HEK293T (cell line): ENCODE data around the gene PRKCB.

Experiments used
- CTBP1 ChIP-seq: fragments of 450-650 bp; IDR thresholded peaks from 2 replicates; pipeline ENCODE4 v1.6.1; 2016; ENCODE audit warnings: borderline replicate concordance
- ELF4 ChIP-seq: fragments of 450-650 bp; IDR thresholded peaks from 2 replicates; pipeline ENCODE4 v1.6.1; 2017; ENCODE audit warnings: antibody characterized with exemption
- FOXK2 ChIP-seq: fragments of 450-650 bp; IDR thresholded peaks from 2 replicates; pipeline ENCODE4 v1.6.1; 2016; ENCODE audit warnings: mild to moderate bottlenecking
- L3MBTL2 ChIP-seq: fragments of 450-650 bp; conservative IDR thresholded peaks from 2 replicates; pipeline ENCODE4 v1.6.1; 2016; ENCODE audit warnings: mild to moderate bottlenecking
- SP1 ChIP-seq: fragments of 450-650 bp; IDR thresholded peaks from 2 replicates; pipeline ENCODE4 v1.6.1; 2017

DNA sequence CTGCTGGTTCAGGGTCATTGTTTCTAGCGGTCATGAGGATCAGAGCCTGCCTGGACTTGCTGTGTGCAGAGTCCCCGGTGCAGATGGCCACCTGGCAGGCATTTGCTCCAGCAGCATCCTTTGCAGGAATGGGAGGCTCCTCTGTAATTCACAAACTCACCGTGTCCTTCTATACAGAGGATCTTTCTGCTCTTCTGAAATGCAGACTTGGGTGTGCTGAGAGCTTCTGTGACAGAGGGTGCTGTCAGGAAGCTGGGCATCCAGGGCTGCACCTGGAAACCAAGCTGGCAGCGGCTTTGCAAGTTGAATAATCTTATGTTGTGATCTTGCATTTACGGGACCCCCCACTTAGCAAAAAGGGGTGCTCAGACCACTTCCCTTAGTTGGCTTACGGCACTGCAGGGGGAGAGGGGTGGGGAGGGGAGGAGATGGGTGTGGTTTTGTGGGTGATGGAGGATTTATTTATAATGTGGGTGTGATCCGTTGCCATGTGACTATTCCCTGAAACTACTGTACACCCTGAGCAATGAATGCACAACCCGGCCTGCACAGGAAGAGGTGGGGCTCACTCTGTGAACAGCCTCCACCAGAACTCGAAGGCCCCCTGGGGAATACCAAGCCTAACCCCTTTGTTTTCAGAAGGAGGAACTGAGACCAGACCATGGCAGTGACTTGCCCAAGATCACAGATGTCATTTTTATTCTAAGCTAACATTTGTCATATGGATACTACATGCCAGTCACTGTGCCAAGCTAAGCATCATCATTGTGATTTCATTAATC is 178.3 kb downstream of the PRKCB start:
- no peak for TF ChIP-seq CTBP1
- no peak for TF ChIP-seq SP1
- TF ChIP-seq FOXK2, result no peak
- TF ChIP-seq ELF4, result no peak
- no peak for TF ChIP-seq L3MBTL2
